NCI-H2227 treated with DMSO at 0.1 percent for 48 hours (cell line): ENCODE measurements around the gene ADAMTS18.

Experiments used
- DNase-seq: peaks from one replicate; lab custom pipeline; 2025; lab: John Stamatoyannopoulos, UW

ADAMTS18 gene

GRCh38 chr16:77396461-77396860 lies 38.4 kb downstream of the ADAMTS18 start:
- DNase-seq, result no peak

- no peak for DNase-seq
Measured at GRCh38 chr16:77394699-77395098, 40.1 kb downstream of the ADAMTS18 start.

- no peak for DNase-seq
Measured at GRCh38 chr16:77393955-77394354, 40.9 kb downstream of the ADAMTS18 start.

GRCh38 chr16:77387815-77388209 lies 47.0 kb downstream of the ADAMTS18 start:
- DNase-seq, result no peak

GRCh38 chr16:77386831-77387814 lies 47.7 kb downstream of the ADAMTS18 start:
- no peak for DNase-seq

- DNase-seq, result no peak
Measured at GRCh38 chr16:77385481-77385880, 49.4 kb downstream of the ADAMTS18 start.

- peak; percentile 38 for DNase-seq
Measured at GRCh38 chr16:77383606-77384187, 51.1 kb downstream of the ADAMTS18 start.

- no peak for DNase-seq
Measured at GRCh38 chr16:77376358-77376757, 58.5 kb downstream of the ADAMTS18 start.

- no peak for DNase-seq
Measured at GRCh38 chr16:77375396-77375795, 59.4 kb downstream of the ADAMTS18 start.

GRCh38 chr16:77374384-77374783 lies 60.5 kb downstream of the ADAMTS18 start:
- no peak for DNase-seq

- DNase-seq, result no peak
Measured at GRCh38 chr16:77373726-77374125, 61.1 kb downstream of the ADAMTS18 start.

- no peak for DNase-seq
Measured at GRCh38 chr16:77364770-77365169, 70.1 kb downstream of the ADAMTS18 start.

GRCh38 chr16:77359065-77359502 lies 75.8 kb downstream of the ADAMTS18 start:
- no peak for DNase-seq

- no peak for DNase-seq
Measured at GRCh38 chr16:77353587-77354263, 81.1 kb downstream of the ADAMTS18 start.

- peak; percentile 28 for DNase-seq
Measured at GRCh38 chr16:77344341-77344740, 90.5 kb downstream of the ADAMTS18 start.

GRCh38 chr16:77336637-77337036 lies 98.2 kb downstream of the ADAMTS18 start:
- no peak for DNase-seq

- DNase-seq, result no peak
Measured at GRCh38 chr16:77335652-77336234, 99.1 kb downstream of the ADAMTS18 start.

- no peak for DNase-seq
Measured at GRCh38 chr16:77332792-77333191, 102.0 kb downstream of the ADAMTS18 start.

GRCh38 chr16:77331802-77332586 lies 102.8 kb downstream of the ADAMTS18 start:
- no peak for DNase-seq

GRCh38 chr16:77331043-77331442 lies 103.8 kb downstream of the ADAMTS18 start:
- no peak for DNase-seq

- DNase-seq, result no peak
Measured at GRCh38 chr16:77330332-77331042, 104.3 kb downstream of the ADAMTS18 start.
